Measurements from ENCODE around the gene ROR2. TPM values are rescaled to one million over a fixed set of nuclear protein-coding genes. Genes with fewer than 3 reads are reported as not detected.

The ROR2 gene
- total and polyA plus RNA-seq, 2 of the 8 experiments (the other 6 are each of a cell fraction or from before 2014, with no cell fraction given), result 2.7 to 4.3 TPM

- FAIRE-seq, result no peak
- Histone ChIP-seq H3K36me3 (ENCODE audit: control insufficient read depth in 2 of 4, insufficient read depth in 4 of 4, low read length in 3 of 4) (no peaks in the 10 kb centered on the region), H3K4me3 (ENCODE audit: extremely low read depth in 1 of 4, insufficient read depth in 2 of 4, low read depth in 3 of 4, low read length in 4 of 4) (no peak overlapping the region), H3K4me1 (replicated peaks in 1 of 4; ENCODE audit: control insufficient read depth in 3 of 4, insufficient read depth in 4 of 4, low read length in 3 of 4) (no peaks in the 10 kb centered on the region), H4K91ac (replicated peaks; ENCODE audit: insufficient read length, low read length) (no peak overlapping the region), H2BK15ac (ENCODE audit: low read length) (no peak overlapping the region), H3K4ac (replicated peaks; ENCODE audit: insufficient read length, low read depth, low read length) (no peak overlapping the region), H3K4me2 (ENCODE audit: insufficient read depth in 1 of 2, low read depth in 2 of 2, low read length in 2 of 2) (no peak overlapping the region), H4K5ac (ENCODE audit: insufficient read length, low read depth, low read length) (no peak overlapping the region), H3K27ac (ENCODE audit: low read depth, low read length) (no peak overlapping the region), H3K23ac (ENCODE audit: insufficient read length) (no peak overlapping the region), H2AK5ac (ENCODE audit: low read depth, low read length) (no peak overlapping the region), H4K20me1 (replicated peaks in 1 of 2; ENCODE audit: control insufficient read depth in 1 of 2, insufficient read depth in 2 of 2, low read length in 2 of 2) (no peaks in the 10 kb centered on the region), H2BK5ac (ENCODE audit: low read depth, low read length) (no peak overlapping the region), H3K23me2 (ENCODE audit: low read depth, low read length) (no peaks in the 10 kb centered on the region), H3K9me3 (ENCODE audit: insufficient read depth in 2 of 2, low read depth in 1 of 2, low read length in 1 of 2) (no peaks in the 10 kb centered on the region), H4K8ac (ENCODE audit: extremely low read depth, insufficient read depth, low read length) (no peak overlapping the region), H3K56ac (replicated peaks; ENCODE audit: insufficient read length, low read depth, low read length) (no peak overlapping the region), H3K18ac (ENCODE audit: extremely low read depth, low read length) (no peak overlapping the region), H3K79me1 (ENCODE audit: low read depth, low read length) (no peaks in the 10 kb centered on the region; the same call in 1 of the 2 replicates), H2BK12ac (ENCODE audit: low read depth, low read length) (no peak overlapping the region), H3K9ac (replicated peaks in 1 of 4; ENCODE audit: extremely low read depth in 1 of 4, low read depth in 3 of 4, low read length in 3 of 4) (no peak overlapping the region), H2BK120ac (replicated peaks; ENCODE audit: low read depth, low read length) (no peak overlapping the region), H2BK20ac (ENCODE audit: low read length) (no peak overlapping the region), H2AFZ (ENCODE audit: low read length) (no peak overlapping the region), H3K27me3 (replicated peaks in 1 of 4; ENCODE audit: control insufficient read depth in 3 of 4, extremely low read depth in 1 of 4, insufficient read depth in 3 of 4, low read length in 3 of 4) (no peaks in the 10 kb centered on the region), H3K14ac (ENCODE audit: insufficient read length) (no peak overlapping the region), H3K79me2 (ENCODE audit: control insufficient read depth in 1 of 2, insufficient read depth in 2 of 2, low read length in 2 of 2) (no peaks in the 10 kb centered on the region)
- ChIA-PET POLR2A (ENCODE audit: partially characterized antibody) (no interaction called here), CTCF (ENCODE audit: partially characterized antibody) (interaction anchor here (1.0 to 2.2 kb wide), 3 partner anchors 8 to 164 kb away, joined by 3 to 7 read pairs (median 7); partner anchors contain the start of gene ROR2)
- no peak for DNase-seq (ENCODE audit: low read depth in 1 of 2, low spot score in 2 of 2)
- WGBS, 2 experiments (ENCODE audit: extremely low coverage in 1 of 2, insufficient coverage in 1 of 2, insufficient read length in 1 of 2, insufficient replicate concordance in 2 of 2, low coverage in 1 of 2, low lambda C conversion rate in 2 of 2, missing lambda C conversion rate in 1 of 2), result 86% methylated on average over 4 of the region's 4 CpGs; no CpG with 5 or more reads in 1 of the 2 experiments
- TF ChIP-seq RXRA (IDR thresholded peaks at IDR 0.05; ENCODE audit: insufficient read depth, low read depth, low read length), result no peak
- no peak for TF ChIP-seq GABPA (IDR thresholded peaks at IDR 0.05; ENCODE audit: borderline replicate concordance, insufficient read depth, low read length)
Observed at GRCh38 chr9:91790917-91791316, 159.1 kb downstream of the ROR2 start.

Measured in H1 (cell line).